ENCODE results near the gene KIAA0513. TPM values are rescaled to one million over a fixed set of nuclear protein-coding genes. Genes with fewer than 3 reads are reported as not detected.
A peak's percentile ranks its signal among the peaks of the same experiment; 100 is the strongest.

Gene KIAA0513
- 16.1 TPM for total RNA-seq

- peak; percentile 95 for DNase-seq (ENCODE audit: low spot score)
Measured at GRCh38 chr16:85027349-85027957, at the start of gene KIAA0513. Gene KIAA0513 (plus strand): TSS chr16:85027795. CDS start chr16:85067072, 39,277 bp downstream.

GRCh38 chr16:84979516-84979915, 48.1 kb upstream of the KIAA0513 start:
- DNase-seq (ENCODE audit: low spot score): no peak

- no peak for DNase-seq (ENCODE audit: low spot score)
Measured at GRCh38 chr16:84982434-84982833, 45.2 kb upstream of the KIAA0513 start.

GRCh38 chr16:84985079-84986065, 42.2 kb upstream of the KIAA0513 start:
- no peak for DNase-seq (ENCODE audit: low spot score)

GRCh38 chr16:84986102-84986501, 41.5 kb upstream of the KIAA0513 start:
- no peak for DNase-seq (ENCODE audit: low spot score)

- no peak for DNase-seq (ENCODE audit: low spot score)
Measured at GRCh38 chr16:84986879-84987278, 40.7 kb upstream of the KIAA0513 start.

GRCh38 chr16:84988328-84989080, 39.1 kb upstream of the KIAA0513 start:
- DNase-seq (ENCODE audit: low spot score): no peak

GRCh38 chr16:84989749-84990620, 37.6 kb upstream of the KIAA0513 start:
- no peak for DNase-seq (ENCODE audit: low spot score)

- no peak for DNase-seq (ENCODE audit: low spot score)
Measured at GRCh38 chr16:84990782-84991181, 36.8 kb upstream of the KIAA0513 start.

GRCh38 chr16:84992717-84993075, 34.9 kb upstream of the KIAA0513 start:
- DNase-seq (ENCODE audit: low spot score): no peak

- DNase-seq (ENCODE audit: low spot score): no peak
Measured at GRCh38 chr16:84993926-84994325, 33.7 kb upstream of the KIAA0513 start.

- no peak for DNase-seq (ENCODE audit: low spot score)
Measured at GRCh38 chr16:84995663-84996062, 31.9 kb upstream of the KIAA0513 start.

GRCh38 chr16:84996365-84996764, 31.2 kb upstream of the KIAA0513 start:
- no peak for DNase-seq (ENCODE audit: low spot score)

GRCh38 chr16:84999200-84999599, 28.4 kb upstream of the KIAA0513 start:
- DNase-seq (ENCODE audit: low spot score): no peak

- DNase-seq (ENCODE audit: low spot score): peak; percentile 71
Measured at GRCh38 chr16:84999857-85000480, 27.6 kb upstream of the KIAA0513 start.

- no peak for DNase-seq (ENCODE audit: low spot score)
Measured at GRCh38 chr16:85002099-85002541, 25.5 kb upstream of the KIAA0513 start.

- DNase-seq (ENCODE audit: low spot score): no peak
Measured at GRCh38 chr16:85002608-85003007, 25.0 kb upstream of the KIAA0513 start.

GRCh38 chr16:85003076-85003475, 24.5 kb upstream of the KIAA0513 start:
- no peak for DNase-seq (ENCODE audit: low spot score)

- no peak for DNase-seq (ENCODE audit: low spot score)
Measured at GRCh38 chr16:85003725-85004586, 23.6 kb upstream of the KIAA0513 start.

Measured in ureter (tissue), 1 donor.